Body of pancreas (tissue), 4 donors: ENCODE measurements around the gene PFDN2. TPM values are rescaled to one million over a fixed set of nuclear protein-coding genes. Genes with fewer than 3 reads are reported as not detected.

ENCODE experiments used
- ATAC-seq: fragments of 150-250 bp; one replicate; pipeline ENCODE4 v1.9.1; 2016
- DNase-seq, 4 donors: peaks; one replicate each; pipeline ENCODE4 v3.0.0-alpha.2; 2019
- H3K27ac ChIP-seq, 4 donors: fragments of 200-600 bp; sonication (generic); 1 replicate in 3 of 4; 2 replicates in 1 of 4; pipeline versions ENCODE4 v1.5.1 to v1.6.1; 2016 to 2019; ENCODE audit warnings: mild to moderate bottlenecking in 1 of 4, mixed read lengths in 1 of 4, moderate library complexity in 1 of 4
- H3K27me3 ChIP-seq, 2 donors: fragments of 200-600 bp; sonication (generic); one replicate each; pipeline ENCODE4 v1.6.0; 2016; ENCODE audit warnings: mild to moderate bottlenecking in 1 of 2
- H3K36me3 ChIP-seq, 2 donors: fragments of 200-600 bp; sonication (generic); replicated peaks in 1 of 2; 2 replicates each; pipeline ENCODE4 v1.5.1; 2016; ENCODE audit warnings: low read depth in 2 of 2; ENCODE audit not compliant: insufficient read depth in 1 of 2
- H3K4me1 ChIP-seq: fragments of 200-600 bp; sonication (generic); one replicate; pipeline ENCODE4 v1.6.0; 2016
- H3K4me3 ChIP-seq, 2 donors: fragments of 200-600 bp; sonication (generic); 1 replicate in 1 of 2; 2 replicates in 1 of 2; pipeline ENCODE4 v1.5.1; 2016 to 2019
- H3K9me3 ChIP-seq, 3 donors: fragments of 200-600 bp; sonication (generic); 1 replicate in 2 of 3; 2 replicates in 1 of 3; pipeline ENCODE4 v1.5.1; 2016
- POLR2A ChIP-seq, 3 donors: fragments of 450-650 bp; IDR thresholded peaks; one replicate each; pipeline ENCODE4 v1.6.1; 2016; ENCODE audit warnings: antibody characterized with exemption in 3 of 3, mild to moderate bottlenecking in 2 of 3
- WGBS, 2 donors: methylation state at CpG; one replicate each; pipeline ENCODE4 v1.1.5; 2017; 5-methylcytosine and 5-hydroxymethylcytosine counted together
- intact Hi-C: fragments of 100-400 bp; cut with DNase I; formaldehyde crosslinking; loops from one replicate; pipeline ENCODE4 v1.15.1; 2023
- total RNA-seq, 2 donors: library from RNA; depleted of rRNA; stranded (reverse); fragments of >200 nt; gene quantifications; one replicate each; pipeline ENCODE4 v1.1.0, GENCODE V29; 2016
- TF ChIP-seq, protein P1 (sequence below), 7 experiments: fragments of 450-650 bp in 4 of 7; fragments of 200-600 bp in 3 of 7; sonication (generic) in 3 of 7; IDR thresholded peaks; one replicate each; pipeline ENCODE4 v1.5.1; 2016 to 2019; ENCODE audit warnings: antibody characterized with exemption in 7 of 7

The PFDN2 gene, protein sequence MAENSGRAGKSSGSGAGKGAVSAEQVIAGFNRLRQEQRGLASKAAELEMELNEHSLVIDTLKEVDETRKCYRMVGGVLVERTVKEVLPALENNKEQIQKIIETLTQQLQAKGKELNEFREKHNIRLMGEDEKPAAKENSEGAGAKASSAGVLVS
- total RNA-seq = 10 to 100 TPM; 29.6 to 54.7 TPM

DNA sequence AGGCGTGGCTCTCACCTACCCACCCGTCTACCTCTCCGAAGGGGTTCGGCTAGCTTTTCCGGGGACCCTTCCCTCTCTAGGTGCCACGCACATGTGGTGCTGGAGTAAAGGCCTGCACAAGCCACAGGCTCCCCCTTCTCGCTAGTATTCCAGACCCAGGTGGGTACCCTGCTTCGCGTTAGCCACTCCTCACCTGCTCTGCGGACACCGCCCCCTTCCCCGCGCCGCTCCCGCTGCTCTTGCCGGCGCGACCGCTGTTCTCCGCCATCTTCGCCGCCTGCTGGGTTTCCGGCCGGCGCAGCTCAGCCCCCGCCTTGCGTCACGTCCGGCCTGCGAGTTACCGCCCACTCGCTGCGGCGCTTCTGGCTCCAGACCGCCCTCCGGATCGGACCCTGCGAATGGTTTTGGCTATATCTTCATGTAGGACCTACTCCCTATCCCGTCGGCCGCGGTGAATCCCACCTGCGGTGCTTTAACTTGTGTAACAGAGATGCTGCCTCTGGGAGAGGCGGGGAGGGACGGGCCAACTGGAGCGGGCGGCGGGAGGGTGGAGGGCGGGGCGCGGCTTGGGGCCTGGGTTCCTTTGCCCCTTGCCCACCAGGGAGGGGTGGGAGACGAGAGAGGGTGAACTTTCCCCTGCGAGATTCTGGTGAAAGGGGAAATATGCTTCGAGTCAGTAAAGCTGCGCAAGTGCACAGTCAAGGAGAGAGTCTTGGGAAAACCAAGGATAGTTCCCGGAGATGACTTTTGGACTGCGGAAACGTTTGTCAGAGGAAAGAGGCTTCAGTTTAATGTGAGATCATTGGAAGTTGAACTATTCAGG lies at the start of gene PFDN2, which contains the start of gene NIT1:
TSS of gene PFDN2 (minus strand) at position 279 of the 823 bp plus-strand sequence. CDS start at position 268, 11 bp downstream.
TSS of gene NIT1 (plus strand) at position 347 of the 823 bp plus-strand sequence. CDS start at position 419, 72 bp downstream.
- peak; percentile 71 to 93 (median 90) for TF ChIP-seq POLR2A (IDR thresholded peaks at IDR 0.05)
- TF ChIP-seq, protein P1, sequence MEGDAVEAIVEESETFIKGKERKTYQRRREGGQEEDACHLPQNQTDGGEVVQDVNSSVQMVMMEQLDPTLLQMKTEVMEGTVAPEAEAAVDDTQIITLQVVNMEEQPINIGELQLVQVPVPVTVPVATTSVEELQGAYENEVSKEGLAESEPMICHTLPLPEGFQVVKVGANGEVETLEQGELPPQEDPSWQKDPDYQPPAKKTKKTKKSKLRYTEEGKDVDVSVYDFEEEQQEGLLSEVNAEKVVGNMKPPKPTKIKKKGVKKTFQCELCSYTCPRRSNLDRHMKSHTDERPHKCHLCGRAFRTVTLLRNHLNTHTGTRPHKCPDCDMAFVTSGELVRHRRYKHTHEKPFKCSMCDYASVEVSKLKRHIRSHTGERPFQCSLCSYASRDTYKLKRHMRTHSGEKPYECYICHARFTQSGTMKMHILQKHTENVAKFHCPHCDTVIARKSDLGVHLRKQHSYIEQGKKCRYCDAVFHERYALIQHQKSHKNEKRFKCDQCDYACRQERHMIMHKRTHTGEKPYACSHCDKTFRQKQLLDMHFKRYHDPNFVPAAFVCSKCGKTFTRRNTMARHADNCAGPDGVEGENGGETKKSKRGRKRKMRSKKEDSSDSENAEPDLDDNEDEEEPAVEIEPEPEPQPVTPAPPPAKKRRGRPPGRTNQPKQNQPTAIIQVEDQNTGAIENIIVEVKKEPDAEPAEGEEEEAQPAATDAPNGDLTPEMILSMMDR (IDR thresholded peaks at IDR 0.05) = no peak
- WGBS, 2 donors = 0% methylated on average over 29 to 58 of the region's 58 CpGs
- ATAC-seq (peak; percentile 84), DNase-seq (peak; percentile 82 to 86 (median 84))
- intact Hi-C loops = no loop called here
- Histone ChIP-seq H3K27me3 (no peaks in the 10 kb centered on the region), H3K36me3 (peaks cover 4 to 14% of the 10 kb centered on the region in 2 donors), H3K4me1 (peaks cover 73% of the 10 kb centered on the region), H3K27ac (peak within 1 kb of the TSS; percentile 82 to 96 (median 90)), H3K9me3 (no peaks in the 10 kb centered on the region), H3K4me3 (peak within 1 kb of the TSS; percentile 83 to 94)

DNA sequence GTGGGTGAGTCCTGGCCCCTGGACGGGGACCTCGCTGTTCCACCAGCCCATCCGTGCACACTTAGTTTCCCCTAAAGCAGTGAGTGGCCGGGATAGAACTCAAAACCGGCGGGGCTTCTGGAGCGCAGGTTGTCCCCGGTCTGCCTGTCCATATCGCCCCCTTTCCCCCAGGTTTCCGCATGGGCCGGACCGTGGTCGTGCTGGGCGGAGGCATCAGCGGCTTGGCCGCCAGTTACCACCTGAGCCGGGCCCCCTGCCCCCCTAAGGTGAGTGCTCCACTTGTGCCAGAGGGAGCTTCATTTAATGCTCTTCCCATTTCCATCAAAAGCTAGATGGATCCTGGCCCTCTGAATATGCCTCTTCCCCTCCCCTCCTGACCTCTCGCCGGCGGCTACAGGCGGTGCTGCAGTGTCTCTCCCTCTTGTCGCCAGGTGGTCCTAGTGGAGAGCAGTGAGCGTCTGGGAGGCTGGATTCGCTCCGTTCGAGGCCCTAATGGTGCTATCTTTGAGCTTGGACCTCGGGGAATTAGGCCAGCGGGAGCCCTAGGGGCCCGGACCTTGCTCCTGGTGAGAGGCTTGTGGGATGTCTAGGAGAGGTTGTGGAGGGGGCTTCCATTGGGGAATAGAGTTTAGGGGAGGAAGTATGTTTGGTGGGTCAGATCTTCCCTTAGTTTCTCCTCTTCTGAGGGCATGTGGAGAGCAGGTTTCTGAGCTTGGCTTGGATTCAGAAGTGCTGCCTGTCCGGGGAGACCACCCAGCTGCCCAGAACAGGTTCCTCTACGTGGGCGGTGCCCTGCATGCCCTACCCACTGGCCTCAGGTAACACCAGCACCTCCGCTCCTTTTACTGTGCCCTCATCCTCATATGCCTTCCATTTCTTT lies 49.1 kb upstream of the PFDN2 start:
- Histone ChIP-seq H3K4me3 (peak overlapping the region; percentile 17 to 83), H3K36me3 (peaks cover 9 to 12% of the 10 kb centered on the region in 2 donors), H3K4me1 (peaks cover 29% of the 10 kb centered on the region), H3K27me3 (no peaks in the 10 kb centered on the region), H3K27ac (peak overlapping the region; percentile 86 to 91 (median 90)), H3K9me3 (no peaks in the 10 kb centered on the region)
- TF ChIP-seq POLR2A (IDR thresholded peaks at IDR 0.05) = no peak
- WGBS, 2 donors = 5 to 12% methylated on average over 19 to 33 of the region's 33 CpGs
- DNase-seq (peak in 1 of 4 donors; percentile 27), ATAC-seq (no peak)
- intact Hi-C loops = no loop called here

DNA sequence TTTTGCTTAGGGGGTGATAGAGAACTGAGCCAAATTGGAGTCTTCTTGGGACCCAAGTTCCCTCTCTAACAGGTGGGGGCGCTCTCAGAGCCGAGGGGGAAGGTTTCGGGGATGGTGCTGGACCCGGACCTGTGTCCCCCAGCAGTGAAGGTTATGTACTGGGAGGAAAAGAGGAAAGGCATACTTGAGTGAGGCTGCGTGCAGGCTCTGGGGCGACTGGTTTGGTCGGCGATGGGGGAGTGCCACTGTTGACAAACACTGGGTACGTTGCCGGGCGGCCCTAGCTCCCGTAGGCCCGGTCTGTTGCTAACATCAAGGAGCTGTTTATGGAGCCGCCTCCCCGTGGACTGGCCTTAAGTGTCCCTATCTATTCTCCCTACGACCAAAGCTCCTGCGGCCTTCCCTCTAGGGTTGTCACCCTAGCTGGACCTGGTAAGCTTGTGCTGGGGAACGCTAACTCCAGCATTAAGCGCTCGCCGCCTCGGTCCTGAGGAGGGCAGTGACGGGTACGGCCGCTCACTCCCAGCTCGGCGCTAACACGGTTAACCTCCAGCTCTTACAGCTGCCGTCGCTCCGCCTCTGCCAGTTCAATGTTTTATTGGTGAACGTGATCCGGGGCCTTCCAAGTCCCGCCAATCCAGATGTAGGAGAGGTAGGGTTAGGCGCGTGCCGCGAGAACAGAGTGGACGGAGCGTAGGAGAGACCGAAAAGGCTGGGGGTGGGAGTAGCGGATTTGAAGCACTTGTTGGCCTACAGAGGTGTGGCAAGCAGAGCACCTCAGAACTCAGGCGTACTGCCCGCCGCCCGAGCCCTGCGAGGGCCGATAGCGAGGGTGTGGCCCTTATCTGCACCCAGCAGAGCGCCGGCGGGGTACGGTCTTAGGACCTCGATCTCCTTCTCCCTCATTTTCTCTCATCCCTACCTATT lies 48.2 kb upstream of the PFDN2 start, which contains the start of gene PPOX:
TSS of gene PPOX (plus strand) at position 685 of the 927 bp plus-strand sequence. CDS start 422 bp downstream, outside the sequence.
- Histone ChIP-seq H3K4me1 (peaks cover 34% of the 10 kb centered on the region), H3K27me3 (no peaks in the 10 kb centered on the region), H3K36me3 (peaks cover 1 to 5% of the 10 kb centered on the region in 2 donors), H3K9me3 (no peaks in the 10 kb centered on the region), H3K4me3 (peak within 1 kb of the TSS; percentile 17 to 83), H3K27ac (peak within 1 kb of the TSS; percentile 86 to 91 (median 90))
- 0 to 1% methylated on average over 30 to 54 of the region's 54 CpGs for WGBS, 2 donors
- DNase-seq (peak; percentile 96 to 98 (median 97)), ATAC-seq (peak; percentile 96)
- TF ChIP-seq POLR2A (IDR thresholded peaks at IDR 0.05) = peak; percentile 48 to 90 (median 77)
- TF ChIP-seq, protein P1 (IDR thresholded peaks at IDR 0.05) = peak in 6 of 7 experiments; percentile 5 to 47 (median 34)
- intact Hi-C loops = no loop called here

DNA sequence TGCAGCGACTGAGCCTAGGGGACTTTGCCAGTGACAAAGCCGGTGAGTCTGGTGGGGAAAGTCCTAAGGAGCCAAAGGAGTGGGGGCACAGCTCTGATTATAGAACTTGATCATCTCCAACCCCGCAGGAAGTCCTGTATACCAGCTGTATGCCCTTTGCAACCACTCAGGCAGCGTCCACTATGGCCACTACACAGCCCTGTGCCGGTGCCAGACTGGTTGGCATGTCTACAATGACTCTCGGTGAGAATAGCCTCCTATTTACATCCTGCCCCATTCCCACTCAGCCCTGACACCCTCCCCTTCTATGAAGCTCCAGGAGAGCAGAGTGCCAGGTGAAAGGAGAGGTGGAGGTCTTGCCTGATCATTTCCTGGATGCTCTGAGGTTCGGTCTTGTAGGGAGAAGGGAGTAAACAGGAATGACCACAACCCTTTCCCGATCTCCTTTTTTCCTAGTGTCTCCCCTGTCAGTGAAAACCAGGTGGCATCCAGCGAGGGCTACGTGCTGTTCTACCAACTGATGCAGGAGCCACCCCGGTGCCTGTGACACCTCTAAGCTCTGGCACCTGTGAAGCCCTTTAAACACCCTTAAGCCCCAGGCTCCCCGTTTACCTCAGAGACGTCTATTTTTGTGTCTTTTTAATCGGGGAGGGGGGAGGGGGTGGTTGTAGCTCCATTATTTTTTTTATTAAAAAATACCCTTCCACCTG lies 47.2 kb upstream of the PFDN2 start:
- Histone ChIP-seq H3K27me3 (no peaks in the 10 kb centered on the region), H3K36me3 (peaks cover 0 to 2% of the 10 kb centered on the region in 2 donors), H3K9me3 (no peaks in the 10 kb centered on the region), H3K4me1 (peaks cover 43% of the 10 kb centered on the region), H3K4me3 (no peak overlapping the region), H3K27ac (peak overlapping the region; percentile 0 to 91 (median 88))
- no peak for DNase-seq
- no peak for TF ChIP-seq POLR2A (IDR thresholded peaks at IDR 0.05)
- TF ChIP-seq, protein P1 (IDR thresholded peaks at IDR 0.05) = no peak
- 47 to 55% methylated on average over 13 to 14 of the region's 14 CpGs for WGBS, 2 donors
- intact Hi-C loops = no loop called here
- no peak for ATAC-seq
